HG02571 (cell line): Measurements from ENCODE around the gene PSMG4.
A peak's percentile ranks its signal among the peaks of the same experiment; 100 is the strongest.

ENCODE experiments used
- ATAC-seq: cut with Tn5 transposase; IDR thresholded peaks from one replicate; pipeline ENCODE4 v1.9.1; 2021; ENCODE audit warnings: mild to moderate bottlenecking, moderate library complexity; ENCODE audit not compliant: unreplicated experiment

The PSMG4 gene, protein sequence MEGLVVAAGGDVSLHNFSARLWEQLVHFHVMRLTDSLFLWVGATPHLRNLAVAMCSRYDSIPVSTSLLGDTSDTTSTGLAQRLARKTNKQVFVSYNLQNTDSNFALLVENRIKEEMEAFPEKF

DNA sequence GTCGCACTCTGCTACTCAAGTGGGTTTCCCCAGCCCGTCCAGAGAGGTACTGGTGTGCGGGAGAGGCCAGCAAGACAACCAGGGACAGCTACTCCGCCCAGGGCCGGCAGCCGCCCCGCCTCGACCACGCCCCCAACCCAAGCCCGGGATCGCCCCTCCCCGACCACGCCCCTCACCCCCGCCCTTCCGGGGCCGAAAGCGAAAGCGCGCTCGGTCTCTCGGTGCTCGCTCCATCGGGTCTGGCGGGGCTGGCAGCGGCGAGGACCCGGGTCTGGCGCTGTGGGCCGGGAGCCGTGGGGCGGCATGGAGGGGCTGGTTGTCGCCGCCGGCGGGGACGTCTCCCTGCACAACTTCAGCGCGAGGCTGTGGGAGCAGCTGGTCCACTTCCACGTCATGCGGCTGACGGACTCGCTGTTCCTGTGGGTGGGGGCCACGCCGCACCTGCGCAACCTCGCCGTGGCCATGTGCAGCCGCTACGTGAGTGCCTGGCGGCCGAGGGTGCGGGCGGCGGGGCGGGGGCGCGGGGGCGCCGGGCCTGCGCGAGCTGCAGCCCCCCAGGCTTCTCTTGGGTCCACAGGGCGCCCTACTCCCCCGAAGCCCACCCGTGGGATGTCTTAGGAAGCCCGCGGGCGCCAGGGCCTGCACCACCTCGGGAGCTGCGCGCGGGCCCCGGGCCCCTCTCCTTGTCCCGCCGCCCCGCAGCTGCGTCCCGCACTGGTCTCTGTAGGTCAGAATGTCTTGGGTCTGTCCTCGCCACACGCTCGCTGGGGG is at the start of gene PSMG4:
PSMG4 (plus strand) TSS at position 228 of the 771 bp plus-strand sequence; CDS start at position 304, 76 bp downstream.
- ATAC-seq: peak; percentile 80

DNA sequence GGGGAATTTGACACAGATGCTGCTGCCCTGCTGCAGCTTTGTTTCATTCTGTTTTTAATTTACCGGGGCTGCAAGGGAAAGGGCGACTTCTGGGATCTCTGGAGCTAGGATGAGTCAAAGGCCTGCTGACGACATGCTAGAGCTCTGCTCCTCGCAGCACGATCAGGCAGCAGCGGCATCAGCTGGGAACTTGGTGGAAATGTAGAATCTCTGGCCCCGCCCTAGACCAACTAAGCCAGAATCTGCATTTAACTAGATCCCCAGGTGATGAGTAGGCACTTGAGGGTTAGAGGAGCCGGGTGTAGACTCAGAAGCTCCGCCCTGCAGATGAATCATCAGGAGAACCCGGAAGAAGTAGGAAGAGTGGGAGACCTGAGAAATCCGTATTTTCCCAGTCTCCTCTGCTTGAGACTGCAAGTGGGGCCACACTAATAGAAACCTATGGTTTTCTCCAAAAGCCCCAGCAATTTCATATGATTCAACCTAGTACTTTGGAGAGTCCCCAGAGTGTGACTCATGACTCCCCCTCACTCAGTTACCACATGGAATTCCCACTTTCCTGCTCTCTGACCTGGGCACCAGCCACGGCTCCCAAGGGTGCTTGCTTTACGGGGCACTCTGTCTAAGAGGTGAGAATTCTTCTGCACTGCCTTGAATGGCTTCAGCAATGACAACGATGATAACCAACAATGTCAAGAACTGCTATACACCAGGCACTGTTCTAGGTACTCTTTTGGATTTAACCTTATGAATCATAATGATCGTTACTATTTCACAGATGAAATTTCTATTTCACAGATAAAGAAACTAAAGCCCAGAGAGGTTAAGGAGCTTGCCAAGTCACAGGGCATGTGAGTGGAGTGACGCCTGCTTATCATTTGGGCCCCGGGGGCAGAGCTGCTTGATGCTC is 49.4 kb upstream of the PSMG4 start:
- ATAC-seq: peak; percentile 61

DNA sequence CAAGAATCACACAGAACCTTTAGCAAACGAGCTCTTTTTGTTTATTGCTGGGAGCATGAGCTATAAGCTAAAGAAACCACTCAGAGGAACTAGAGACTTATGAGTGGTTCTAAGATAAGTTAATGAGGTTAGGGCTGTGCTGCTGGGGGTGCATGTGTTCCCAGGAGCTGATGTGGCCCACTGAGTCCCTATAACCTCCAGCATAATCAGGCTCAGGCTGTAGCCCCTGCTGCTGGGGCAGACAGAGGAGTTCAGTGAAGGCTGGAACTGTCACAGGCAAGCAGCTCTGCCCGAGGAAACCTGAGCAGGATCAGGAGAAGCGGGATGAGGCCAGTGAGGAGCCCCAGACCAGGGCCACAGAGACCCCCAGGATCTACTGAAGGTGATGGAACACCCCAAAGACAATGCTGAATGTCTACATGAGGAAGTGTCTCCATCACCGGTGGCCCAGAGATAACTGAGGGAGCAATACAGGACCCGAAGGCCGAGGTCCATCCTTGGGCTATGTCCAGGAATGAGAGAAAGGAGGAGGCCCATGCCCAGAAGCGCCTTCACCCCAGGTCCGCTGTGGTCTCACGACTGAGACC is 48.6 kb upstream of the PSMG4 start:
- no peak for ATAC-seq

DNA sequence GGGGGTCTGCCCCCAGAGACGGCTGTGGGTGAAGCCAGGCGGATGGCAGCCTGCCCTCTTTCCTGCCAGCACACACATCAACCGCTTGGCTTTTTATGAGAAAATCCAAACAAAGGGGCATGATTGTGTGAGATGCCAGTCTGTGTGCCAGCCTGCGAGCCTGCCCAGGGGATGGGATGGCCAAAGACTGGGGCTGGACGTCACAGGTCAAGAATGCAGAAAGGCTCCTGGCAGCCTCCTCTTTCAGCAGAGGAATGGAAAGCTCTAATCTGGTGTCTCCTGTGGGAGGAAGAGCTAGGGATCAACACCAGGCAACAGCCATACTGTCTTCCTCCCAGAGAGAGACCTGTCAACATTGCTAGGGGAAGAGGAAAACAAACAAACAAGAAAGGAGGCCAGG is 47.1 kb upstream of the PSMG4 start:
- no peak for ATAC-seq

DNA sequence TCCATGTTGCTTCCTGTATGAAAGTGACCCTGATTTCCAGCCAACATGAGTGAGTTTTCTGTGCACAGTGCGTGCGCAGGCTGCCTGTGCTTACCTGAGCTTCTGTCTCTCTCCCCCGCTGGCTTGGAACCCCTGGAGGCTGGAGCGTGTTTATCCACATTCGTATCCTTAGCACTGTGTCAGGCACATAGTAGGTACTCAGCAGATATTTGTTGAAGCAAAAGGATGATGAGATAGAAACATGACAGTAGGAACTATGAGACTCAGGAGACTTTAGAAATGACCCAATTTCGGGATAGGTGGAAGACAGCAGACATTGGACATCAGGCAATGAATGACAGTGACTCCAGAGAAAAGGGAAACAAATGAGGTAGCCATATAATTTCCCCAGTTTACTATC is 46.5 kb upstream of the PSMG4 start:
- ATAC-seq: no peak

DNA sequence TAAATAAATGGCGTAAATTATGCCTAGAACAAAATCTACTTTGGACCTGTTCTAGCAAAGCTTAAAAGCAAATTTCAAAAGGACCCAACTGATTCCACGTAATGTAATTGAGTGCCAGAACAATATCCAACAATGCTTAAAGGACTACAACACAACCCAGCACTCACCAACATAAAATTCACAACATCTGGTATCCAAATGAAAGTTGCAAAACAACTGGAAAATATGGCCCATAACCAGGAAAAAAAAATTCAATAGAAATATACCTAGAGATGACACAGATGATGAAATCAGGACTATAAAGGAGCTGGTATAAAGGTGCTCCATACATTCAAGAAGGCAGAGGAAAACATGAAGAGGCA is 45.4 kb upstream of the PSMG4 start:
- no peak for ATAC-seq

DNA sequence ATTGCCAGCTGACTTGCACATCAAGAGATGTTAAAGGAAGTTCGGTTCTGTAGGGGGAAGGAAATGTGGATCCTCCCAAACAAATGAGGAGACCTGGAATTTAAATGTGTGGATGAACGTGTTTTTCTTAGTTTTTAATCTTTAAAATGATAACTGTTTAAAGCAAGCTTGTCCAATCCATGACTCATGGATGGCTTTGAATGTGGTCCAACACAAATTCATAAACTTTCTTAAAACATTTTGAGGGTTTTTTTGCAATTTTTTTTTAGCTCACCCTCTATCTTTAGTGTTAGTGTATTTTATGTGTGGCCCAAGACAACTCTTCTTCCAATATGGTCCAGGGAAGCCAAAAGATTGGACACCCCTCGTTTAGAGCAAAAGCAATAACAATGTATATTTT is 43.8 kb upstream of the PSMG4 start:
- ATAC-seq: no peak

DNA sequence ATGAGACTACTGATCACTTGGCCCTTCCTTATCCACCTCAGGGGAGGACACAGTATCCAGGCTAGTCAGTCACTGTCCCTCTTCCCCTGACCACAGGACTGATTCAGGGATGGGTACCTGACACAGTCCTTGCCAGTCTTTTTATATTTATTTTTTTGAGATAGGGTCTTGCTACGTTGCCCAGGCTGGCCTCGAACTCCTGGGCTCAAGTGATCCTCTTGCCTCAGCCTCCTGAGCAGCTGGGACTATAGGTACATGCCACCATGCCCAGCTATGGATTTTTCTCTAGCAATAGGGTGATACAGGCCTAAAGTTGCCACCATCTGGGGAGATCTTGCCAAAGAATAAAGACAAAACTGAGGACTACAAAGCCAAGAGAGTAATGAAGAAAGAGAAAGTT is 41.5 kb upstream of the PSMG4 start:
- ATAC-seq: no peak

DNA sequence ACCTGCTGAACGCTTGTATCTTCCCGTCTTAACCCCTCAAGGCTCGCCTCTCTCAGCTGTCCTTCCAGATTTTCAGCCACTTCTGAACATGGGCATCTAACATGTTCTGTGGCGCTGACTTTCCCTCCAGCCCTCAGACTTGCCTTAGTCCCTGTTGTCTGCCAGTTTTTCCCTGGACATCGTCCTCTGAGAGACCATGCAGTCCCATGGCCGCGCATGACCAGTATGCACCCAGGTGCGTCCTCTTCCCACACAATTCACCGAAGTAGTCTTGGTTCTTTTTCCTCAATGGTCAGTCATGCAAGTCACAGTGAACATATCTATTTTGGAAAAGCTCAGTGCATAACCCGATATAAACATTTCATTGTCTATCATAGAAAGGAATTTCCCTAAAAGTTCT is 40.5 kb upstream of the PSMG4 start:
- ATAC-seq: no peak

DNA sequence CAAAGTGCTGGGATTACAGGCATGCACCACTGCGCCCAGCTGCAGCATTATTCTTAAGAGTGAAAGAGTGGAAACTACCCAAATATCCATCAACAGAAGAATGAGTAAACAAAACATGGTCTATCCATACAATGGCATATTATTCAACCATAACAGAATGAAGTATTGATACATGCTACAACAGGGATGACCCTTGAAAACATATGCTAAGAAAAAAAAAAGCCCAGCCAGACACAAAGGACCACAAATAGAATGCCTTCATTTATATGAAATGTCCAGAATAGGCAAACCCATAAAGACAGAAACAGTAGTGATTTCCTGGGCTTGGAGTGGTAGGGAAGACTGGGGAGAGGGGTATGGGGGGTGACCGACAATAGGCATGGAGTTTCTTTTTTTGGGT is 38.4 kb upstream of the PSMG4 start:
- ATAC-seq: no peak

DNA sequence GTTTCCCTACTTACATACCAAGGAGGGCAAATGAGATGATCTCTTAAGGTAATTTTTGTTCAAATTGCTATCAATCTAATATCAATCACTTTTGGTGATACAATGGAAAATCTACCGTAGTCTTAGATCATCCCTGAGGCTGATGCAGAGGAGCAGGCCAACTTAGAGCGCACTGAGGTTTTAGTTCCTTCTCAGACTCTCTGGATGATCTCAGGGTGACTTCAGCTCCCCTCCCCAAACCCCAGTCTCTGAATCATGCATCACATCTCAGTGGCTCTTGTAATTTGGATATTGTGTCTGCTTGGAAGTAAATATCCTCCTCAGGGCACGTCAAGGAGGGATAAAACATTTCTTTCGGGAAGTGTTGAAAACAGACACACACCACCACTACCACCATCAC is 37.2 kb upstream of the PSMG4 start:
- no peak for ATAC-seq

DNA sequence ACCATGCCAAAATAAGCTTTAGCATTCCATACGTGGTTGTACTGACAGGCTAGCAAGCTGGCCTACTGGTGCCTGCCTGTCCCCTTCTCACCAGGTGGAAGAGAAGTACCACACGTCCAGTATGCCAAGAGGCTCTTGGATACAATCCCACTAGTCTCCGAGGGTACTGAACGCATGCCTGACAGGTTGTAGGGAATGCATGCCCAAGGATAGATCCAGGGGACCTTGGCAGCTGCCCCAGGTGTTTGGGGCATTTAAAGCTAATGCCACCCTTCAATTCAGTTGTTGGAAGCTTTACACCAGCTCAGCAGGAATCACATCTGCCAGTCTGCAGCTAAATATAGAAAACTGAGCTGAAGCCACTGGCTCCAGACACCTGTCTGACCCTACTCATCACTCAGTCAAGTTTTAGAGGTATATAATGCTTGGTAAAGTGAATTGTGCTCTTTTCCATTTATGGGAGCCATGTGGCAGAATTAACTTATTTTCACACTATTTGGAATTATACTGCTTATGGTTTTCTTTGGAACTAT is 36.2 kb upstream of the PSMG4 start:
- ATAC-seq: no peak

DNA sequence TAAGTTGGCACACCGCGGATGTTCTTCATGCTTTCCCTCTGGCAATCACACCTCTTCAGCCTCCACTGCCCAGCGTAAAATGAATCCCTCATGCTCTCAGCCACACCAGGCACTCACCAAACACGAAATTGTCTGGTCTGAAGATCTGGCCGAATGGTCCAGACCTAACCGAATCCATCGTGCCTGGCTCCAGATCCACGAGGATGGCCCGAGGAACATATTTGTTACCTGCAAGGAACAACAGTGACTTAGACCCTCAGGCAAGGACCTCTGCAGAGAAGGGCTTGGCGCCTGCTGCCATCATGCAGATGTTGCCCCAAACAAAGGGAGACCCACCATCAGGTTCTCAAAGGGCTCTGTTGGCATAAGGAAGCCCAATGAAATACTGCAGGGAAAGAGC is 32.7 kb upstream of the PSMG4 start:
- no peak for ATAC-seq

DNA sequence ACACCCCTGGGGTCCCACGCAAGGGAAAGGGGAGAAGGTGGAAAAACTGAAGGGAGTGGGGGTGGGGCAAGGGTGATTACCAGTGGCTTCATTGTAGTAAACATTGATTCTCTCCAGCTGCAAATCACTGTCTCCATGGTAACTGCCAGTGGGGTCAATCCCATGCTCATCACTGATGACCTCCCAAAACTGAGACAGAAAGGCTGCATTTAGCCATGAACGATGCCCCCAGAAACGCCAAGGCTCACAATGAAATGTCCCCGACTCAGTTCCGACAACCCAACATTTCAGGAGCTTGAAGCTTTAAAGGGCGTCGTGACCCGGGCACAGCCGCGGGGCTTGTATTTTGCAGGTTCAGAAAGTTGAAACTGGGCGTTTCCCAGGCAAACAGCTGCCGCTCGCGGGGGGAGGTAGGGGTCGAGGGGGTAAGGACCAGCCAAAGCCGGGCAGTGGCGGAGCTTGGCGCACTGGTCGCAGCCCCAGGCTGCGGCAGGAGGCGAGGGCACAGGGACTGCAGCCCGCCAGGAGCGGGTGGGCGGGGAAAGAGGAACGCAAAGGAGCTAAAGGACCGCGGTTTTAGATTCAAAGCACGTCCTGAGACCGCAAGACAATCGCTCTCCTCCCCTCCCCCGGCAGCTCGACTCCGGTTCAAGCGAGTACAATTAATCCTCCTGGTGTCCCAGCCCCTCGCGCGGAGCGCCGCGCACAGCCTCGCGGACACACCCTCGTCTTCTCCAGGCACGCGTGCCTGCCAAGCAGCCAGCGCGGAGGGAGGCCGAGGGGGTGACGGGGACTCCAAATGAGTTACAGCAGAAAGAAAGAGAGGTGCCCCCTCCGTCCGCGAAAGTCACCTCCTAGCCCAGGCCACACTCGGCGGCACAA is 32.0 kb upstream of the PSMG4 start:
- no peak for ATAC-seq

DNA sequence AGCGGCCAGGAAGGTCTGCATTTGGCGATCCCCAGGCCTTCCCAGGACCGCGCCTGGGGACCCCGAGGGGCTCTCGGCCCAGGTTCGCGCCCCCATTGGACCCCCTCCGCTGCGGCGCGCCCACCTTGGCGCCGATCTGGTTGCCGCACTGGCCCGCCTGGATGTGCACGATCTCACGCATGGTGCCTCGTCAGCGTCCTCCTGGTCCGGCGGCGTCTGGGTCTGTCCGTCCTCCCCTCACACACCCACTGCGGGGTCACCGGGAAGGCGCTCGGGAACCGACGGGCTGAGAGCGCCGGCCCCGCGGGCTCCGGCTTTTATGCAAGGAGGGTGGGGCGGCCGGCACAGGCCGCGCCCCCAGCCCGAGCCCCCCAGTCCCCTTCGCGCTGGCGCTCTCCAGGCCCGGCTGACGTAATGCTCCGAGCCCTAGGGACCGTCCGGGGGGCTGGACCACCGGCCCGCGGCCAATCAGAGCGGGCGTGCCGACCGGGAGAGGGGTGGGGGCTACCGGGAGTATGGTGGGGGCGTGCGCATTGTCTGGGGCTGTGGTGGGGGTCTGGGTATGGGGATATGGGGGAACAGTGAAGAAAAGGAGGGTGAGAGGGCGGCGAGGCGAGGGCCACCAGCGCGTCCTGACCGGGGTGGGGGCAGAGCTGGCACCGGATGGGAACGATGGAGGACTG is 31.2 kb upstream of the PSMG4 start, which contains the start of gene TUBB2B:
TUBB2B (minus strand) TSS at position 291 of the 683 bp plus-strand sequence; CDS start at position 181, 110 bp downstream.
- no peak for ATAC-seq

DNA sequence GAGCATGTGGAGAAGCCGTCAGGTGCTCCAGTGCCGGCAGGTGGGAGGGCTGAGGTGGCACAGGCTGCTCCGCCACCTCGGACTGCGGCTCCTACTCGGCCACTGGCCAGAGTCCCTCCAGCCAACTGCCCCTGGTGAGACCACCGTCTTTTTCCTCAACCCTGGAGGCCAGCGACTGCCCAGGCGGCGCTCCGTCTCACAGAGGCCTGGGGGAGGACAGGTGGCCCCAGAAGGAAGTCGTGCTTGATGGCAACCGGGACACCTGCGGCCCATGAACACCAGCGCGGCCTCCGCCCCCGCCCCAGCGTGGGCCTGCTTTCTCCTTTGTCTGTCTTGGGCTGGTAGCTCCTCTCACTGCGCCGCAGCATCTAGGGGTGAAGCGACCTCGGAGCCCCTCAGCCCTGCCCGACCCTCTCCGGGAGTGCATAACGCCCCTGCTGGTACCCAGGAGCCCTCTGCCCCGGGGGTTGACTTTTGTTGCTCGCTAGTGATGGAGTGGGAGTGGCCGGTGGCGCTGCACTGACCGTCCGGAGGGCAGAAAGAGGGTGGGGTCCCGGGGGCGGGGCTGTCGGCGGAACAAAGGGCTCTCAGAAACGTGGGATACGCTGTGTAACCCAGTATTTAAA is 30.6 kb upstream of the PSMG4 start:
- no peak for ATAC-seq

DNA sequence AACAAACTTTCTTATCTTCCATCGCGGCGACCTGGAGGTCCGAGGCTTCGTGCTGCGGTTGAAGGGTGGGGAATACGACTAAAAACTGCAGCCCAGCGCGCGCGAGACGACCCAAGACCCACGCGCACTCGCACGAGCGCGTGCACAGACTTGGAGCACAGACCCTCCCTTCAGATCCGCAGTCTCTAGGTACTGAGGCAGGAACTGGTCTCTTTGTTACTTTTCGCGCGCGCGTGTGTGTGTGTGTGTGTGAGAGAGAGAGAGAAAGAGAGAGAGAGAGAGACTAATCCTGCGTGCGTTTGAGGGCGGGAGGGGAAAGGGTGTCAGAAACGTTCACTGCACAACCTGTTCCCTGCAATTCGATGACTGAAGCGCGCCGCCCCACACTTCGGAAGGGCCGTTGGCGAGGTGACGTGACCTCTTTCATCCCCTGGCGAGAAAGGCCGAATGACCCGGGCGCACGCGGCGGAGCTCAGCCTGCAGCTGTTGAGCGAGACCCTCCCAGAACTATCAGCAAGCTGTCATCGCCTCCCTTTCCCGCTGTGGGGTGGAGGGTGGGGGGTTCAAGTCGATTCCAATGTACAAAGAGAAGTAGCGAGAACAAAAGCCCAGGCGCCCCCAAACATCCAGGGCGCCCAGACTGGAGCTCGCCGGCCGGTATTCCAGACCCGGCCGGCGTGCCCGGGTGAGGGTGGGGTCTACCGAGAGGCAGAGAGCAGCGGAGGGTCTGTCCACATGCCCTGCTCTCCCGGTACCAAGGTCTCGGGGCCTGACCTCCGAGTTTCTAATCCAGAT is 29.8 kb upstream of the PSMG4 start:
- no peak for ATAC-seq

DNA sequence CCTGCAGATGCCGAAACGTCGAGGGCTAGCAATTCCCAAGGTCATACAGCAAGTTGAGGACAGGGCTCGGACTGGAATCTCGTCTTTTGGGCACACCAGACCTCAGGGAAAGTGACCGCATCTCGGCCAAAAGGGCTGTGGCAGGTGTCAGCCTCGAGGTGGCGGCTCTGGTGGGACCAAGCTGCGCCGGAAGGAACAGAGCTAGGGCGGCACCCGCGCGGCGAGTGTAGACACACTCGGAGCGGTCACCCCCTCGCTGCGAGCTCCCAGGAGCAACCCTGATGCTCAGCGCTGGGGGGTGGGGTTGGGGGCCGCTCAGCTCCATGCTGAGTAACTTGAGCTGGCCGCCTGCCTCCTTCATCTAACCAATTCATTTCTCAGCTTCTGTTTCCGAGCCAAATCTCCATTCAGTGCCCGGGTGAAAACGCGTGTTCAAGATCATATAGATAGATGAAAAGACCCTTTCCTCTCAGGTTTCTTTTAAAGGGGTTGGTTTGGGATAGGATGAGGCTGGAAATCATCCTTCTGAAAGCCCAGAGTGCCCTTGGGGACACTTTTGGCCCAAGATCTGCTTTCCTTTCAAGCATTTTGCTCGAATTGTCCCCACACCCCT is 29.1 kb upstream of the PSMG4 start:
- no peak for ATAC-seq
